ENCODE results near the gene ATP5F1D. TPM values are rescaled to one million over a fixed set of nuclear protein-coding genes. Genes with fewer than 3 reads are reported as not detected.

The ATP5F1D gene
- total RNA-seq, 6 donors from 2014 or later, result 56.0 to 187 (median 113) TPM

- H3K27me3 ChIP-seq, result peaks cover 0 to 29% (median 11%) of the 10 kb centered on the region in 4 donors
- no peak overlapping the region for H3K27ac ChIP-seq
- no peak overlapping the region for H3K4me3 ChIP-seq
- H3K4me1 ChIP-seq, result peaks cover 6 to 11% (median 9%) of the 10 kb centered on the region in 4 donors
- H3K36me3 ChIP-seq, result no peaks in the 10 kb centered on the region
- 79 to 85% methylated on average over 18 to 35 of the region's 35 CpGs for WGBS, 2 donors
- H3K9me3 ChIP-seq, result no peaks in the 10 kb centered on the region
- TF ChIP-seq POLR2AphosphoS5 (IDR thresholded peaks at IDR 0.05), result no peak
- TF ChIP-seq CTCF (IDR thresholded peaks at IDR 0.05), result no peak
- no peak for TF ChIP-seq POLR2A (IDR thresholded peaks at IDR 0.05)
- no peak for TF ChIP-seq EP300 (IDR thresholded peaks at IDR 0.05)
- ATAC-seq (ENCODE audit: low FRiP score in 2 of 2), result no peak
- peak in 1 of 2 donors; percentile 71 for DNase-seq
Measured at GRCh38 chr19:1293782-1294604, 52.4 kb downstream of the ATP5F1D start.

Other genes with a start within 250 kb of the ATP5F1D start
- 10 to 100 TPM in 1 of 6 donors, 1 to 10 TPM in 4, under 1 TPM in 1; 0.06 to 18.9 (median 5.6) TPM for gene GRIN3B, start 241.3 kb upstream of the ATP5F1D start, total RNA-seq
- 100 to 1,000 TPM; 143 to 643 (median 208) TPM for gene TMEM259, start 220.6 kb upstream of the ATP5F1D start, total RNA-seq
- not detected for gene RNU6-2, start 220.2 kb upstream of the ATP5F1D start, total RNA-seq
- gene CNN2, start 215.1 kb upstream of the ATP5F1D start, total RNA-seq, result 100 to 1,000 TPM in 5 of 6 donors, 10 to 100 TPM in 1; 98.1 to 262 (median 164) TPM
- 100 to 1,000 TPM in 2 of 6 donors, 10 to 100 TPM in 4; 34.1 to 224 (median 58.2) TPM for gene ABCA7, start 201.6 kb upstream of the ATP5F1D start, total RNA-seq
- gene ARHGAP45, start 174.6 kb upstream of the ATP5F1D start, total RNA-seq, result 100 to 1,000 TPM in 4 of 6 donors, 10 to 100 TPM in 2; 91.6 to 332 (median 123) TPM
- gene POLR2E, start 146.4 kb upstream of the ATP5F1D start, total RNA-seq, result 100 to 1,000 TPM in 4 of 6 donors, 10 to 100 TPM in 2; 50.0 to 176 (median 103) TPM
- gene GPX4, start 137.8 kb upstream of the ATP5F1D start, total RNA-seq, result 100 to 1,000 TPM; 370 to 717 (median 484) TPM
- 100 to 1,000 TPM in 4 of 6 donors, 10 to 100 TPM in 2; 44.8 to 159 (median 106) TPM for gene SBNO2, start 67.5 kb upstream of the ATP5F1D start, total RNA-seq
- gene STK11, start 36.0 kb upstream of the ATP5F1D start, total RNA-seq, result 100 to 1,000 TPM in 1 of 6 donors, 10 to 100 TPM in 5; 50.2 to 168 (median 63.2) TPM
- 1 to 10 TPM in 3 of 6 donors, under 1 TPM in 1, not detected in 2; 0.30 to 1.8 (median 1.0) TPM for gene CBARP, start 3.7 kb upstream of the ATP5F1D start, total RNA-seq
- gene MIDN, start 6.8 kb downstream of the ATP5F1D start, total RNA-seq, result 100 to 1,000 TPM in 2 of 6 donors, 10 to 100 TPM in 4; 33.5 to 176 (median 75.9) TPM
- 1,000 to 10,000 TPM in 1 of 6 donors, 100 to 1,000 TPM in 5; 326 to 1,348 (median 441) TPM for gene CIRBP, start 27.6 kb downstream of the ATP5F1D start, total RNA-seq
- gene FAM174C, start 33.8 kb downstream of the ATP5F1D start, total RNA-seq, result 10 to 100 TPM; 43.0 to 85.3 (median 59.6) TPM
- not detected for gene EFNA2, start 44.1 kb downstream of the ATP5F1D start, total RNA-seq
- gene NDUFS7, start 142.2 kb downstream of the ATP5F1D start, total RNA-seq, result 100 to 1,000 TPM in 4 of 6 donors, 10 to 100 TPM in 2; 38.8 to 121 (median 100) TPM
- 10 to 100 TPM in 2 of 6 donors, 1 to 10 TPM in 4; 4.0 to 12.1 (median 8.1) TPM for gene GAMT, start 159.8 kb downstream of the ATP5F1D start, total RNA-seq
- 100 to 1,000 TPM in 1 of 6 donors, 10 to 100 TPM in 5; 38.9 to 107 (median 78.7) TPM for gene DAZAP1, start 165.8 kb downstream of the ATP5F1D start, total RNA-seq
- gene RPS15, start 196.6 kb downstream of the ATP5F1D start, total RNA-seq, result 1,000 to 10,000 TPM in 5 of 6 donors, 100 to 1,000 TPM in 1; 825 to 2,012 (median 1,317) TPM
- 1 to 10 TPM in 1 of 6 donors, under 1 TPM in 4, not detected in 1; 0.06 to 1.0 (median 0.11) TPM for gene APC2, start 208.4 kb downstream of the ATP5F1D start, total RNA-seq
- 10 to 100 TPM; 27.2 to 82.8 (median 37.5) TPM for gene C19orf25, start 237.5 kb downstream of the ATP5F1D start, total RNA-seq
- 10 to 100 TPM in 2 of 6 donors, 1 to 10 TPM in 4; 2.7 to 47.1 (median 6.8) TPM for gene PCSK4, start 248.6 kb downstream of the ATP5F1D start, total RNA-seq
- gene REEP6, start 249.4 kb downstream of the ATP5F1D start, total RNA-seq, result 1 to 10 TPM; 2.0 to 7.8 (median 3.1) TPM

Data from upper lobe of left lung (tissue), 6 donors.